ENCODE results near the gene CPSF2. TPM values are rescaled to one million over a fixed set of nuclear protein-coding genes. Genes with fewer than 3 reads are reported as not detected.

The CPSF2 gene
- total and polyA plus RNA-seq, 7 donors: 6.0 to 41.8 (median 22.4) TPM

DNA sequence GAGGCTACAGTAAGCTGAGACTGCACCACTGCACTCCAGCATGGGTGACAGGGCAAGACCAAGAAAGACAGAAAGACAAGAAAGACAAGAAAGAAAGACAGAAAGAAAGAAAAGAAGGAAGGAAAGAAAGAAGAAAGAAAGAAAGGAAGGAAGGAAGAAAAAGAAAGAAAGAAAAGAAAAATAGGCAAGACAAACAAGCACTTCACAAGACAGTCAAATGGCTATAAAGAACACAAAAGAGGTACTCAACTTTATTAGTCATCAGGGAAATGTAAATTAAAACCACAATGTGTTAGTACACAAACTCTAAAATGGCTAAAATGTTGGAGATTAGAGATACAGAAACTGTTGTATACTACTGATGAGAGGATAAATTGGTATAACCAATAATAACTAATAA lies 22.0 kb upstream of the CPSF2 start:
- Histone ChIP-seq H3K36me3 (peaks cover 3 to 16% (median 4%) of the 10 kb centered on the region in 4 donors), H3K27ac (no peak overlapping the region), H3K4me3 (no peak overlapping the region), H3K9me3 (no peaks in the 10 kb centered on the region), H3K4me1 (peaks cover 0 to 32% (median 24%) of the 10 kb centered on the region in 4 donors), H3K27me3 (no peaks in the 10 kb centered on the region)
- TF ChIP-seq EP300 (IDR thresholded peaks at IDR 0.05): no peak
- TF ChIP-seq, protein P1, sequence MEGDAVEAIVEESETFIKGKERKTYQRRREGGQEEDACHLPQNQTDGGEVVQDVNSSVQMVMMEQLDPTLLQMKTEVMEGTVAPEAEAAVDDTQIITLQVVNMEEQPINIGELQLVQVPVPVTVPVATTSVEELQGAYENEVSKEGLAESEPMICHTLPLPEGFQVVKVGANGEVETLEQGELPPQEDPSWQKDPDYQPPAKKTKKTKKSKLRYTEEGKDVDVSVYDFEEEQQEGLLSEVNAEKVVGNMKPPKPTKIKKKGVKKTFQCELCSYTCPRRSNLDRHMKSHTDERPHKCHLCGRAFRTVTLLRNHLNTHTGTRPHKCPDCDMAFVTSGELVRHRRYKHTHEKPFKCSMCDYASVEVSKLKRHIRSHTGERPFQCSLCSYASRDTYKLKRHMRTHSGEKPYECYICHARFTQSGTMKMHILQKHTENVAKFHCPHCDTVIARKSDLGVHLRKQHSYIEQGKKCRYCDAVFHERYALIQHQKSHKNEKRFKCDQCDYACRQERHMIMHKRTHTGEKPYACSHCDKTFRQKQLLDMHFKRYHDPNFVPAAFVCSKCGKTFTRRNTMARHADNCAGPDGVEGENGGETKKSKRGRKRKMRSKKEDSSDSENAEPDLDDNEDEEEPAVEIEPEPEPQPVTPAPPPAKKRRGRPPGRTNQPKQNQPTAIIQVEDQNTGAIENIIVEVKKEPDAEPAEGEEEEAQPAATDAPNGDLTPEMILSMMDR (IDR thresholded peaks at IDR 0.05): no peak
- DNase-seq: no peak
- intact Hi-C loops (cut with DNase I): loop anchor here (10.0 kb wide), 1 partner anchor 595 kb away; no protein-coding TSS in a partner anchor

DNA sequence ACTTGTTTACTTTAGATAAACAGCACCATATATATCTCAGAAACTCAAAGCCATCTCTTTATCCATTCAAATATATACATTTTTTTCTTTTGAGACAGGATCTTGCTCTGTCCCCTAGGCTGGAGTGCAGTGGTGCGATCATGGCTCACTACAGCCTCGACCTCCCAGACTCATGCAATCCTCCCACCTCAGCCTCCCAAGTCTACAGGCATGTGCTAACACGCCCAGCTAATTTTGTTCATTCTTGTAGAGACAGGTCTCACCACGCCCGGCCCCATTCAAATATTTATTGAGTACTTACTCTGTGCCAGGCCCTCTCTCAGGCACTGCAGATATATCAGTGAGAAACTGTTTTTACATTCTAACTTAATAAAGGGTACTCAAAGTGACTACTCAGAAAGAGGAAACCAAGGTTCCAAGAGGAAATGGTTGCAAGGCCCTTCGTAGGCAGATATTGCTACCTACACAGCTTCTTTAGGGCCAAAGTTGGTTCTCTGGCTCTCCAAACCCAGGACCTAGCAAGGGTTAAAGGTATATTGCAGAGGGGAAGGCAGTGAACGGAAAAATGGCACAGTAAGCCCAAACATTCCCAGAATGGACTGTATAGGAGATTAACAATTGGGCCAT lies 18.3 kb upstream of the CPSF2 start:
- intact Hi-C loops (cut with DNase I): loop anchor here (10.0 kb wide), 1 partner anchor 599 kb away; no protein-coding TSS in a partner anchor
- H3K36me3 ChIP-seq: no peaks in the 10 kb centered on the region
- no peak overlapping the region for H3K4me3 ChIP-seq
- H3K27ac ChIP-seq: peak overlapping the region in 1 of 4 donors; percentile 96
- H3K27me3 ChIP-seq: no peaks in the 10 kb centered on the region
- WGBS, 2 donors: 48 to 74% methylated on average over 7 of the region's 7 CpGs
- peaks cover 0 to 37% (median 31%) of the 10 kb centered on the region in 4 donors for H3K4me1 ChIP-seq
- TF ChIP-seq EP300 (IDR thresholded peaks at IDR 0.05) (no peak), POLR2A (IDR thresholded peaks at IDR 0.05) (no peak), POLR2AphosphoS5 (IDR thresholded peaks at IDR 0.05) (no peak)
- TF ChIP-seq, protein P1 (IDR thresholded peaks at IDR 0.05): no peak
- no peaks in the 10 kb centered on the region for H3K9me3 ChIP-seq
- no peak for DNase-seq

DNA sequence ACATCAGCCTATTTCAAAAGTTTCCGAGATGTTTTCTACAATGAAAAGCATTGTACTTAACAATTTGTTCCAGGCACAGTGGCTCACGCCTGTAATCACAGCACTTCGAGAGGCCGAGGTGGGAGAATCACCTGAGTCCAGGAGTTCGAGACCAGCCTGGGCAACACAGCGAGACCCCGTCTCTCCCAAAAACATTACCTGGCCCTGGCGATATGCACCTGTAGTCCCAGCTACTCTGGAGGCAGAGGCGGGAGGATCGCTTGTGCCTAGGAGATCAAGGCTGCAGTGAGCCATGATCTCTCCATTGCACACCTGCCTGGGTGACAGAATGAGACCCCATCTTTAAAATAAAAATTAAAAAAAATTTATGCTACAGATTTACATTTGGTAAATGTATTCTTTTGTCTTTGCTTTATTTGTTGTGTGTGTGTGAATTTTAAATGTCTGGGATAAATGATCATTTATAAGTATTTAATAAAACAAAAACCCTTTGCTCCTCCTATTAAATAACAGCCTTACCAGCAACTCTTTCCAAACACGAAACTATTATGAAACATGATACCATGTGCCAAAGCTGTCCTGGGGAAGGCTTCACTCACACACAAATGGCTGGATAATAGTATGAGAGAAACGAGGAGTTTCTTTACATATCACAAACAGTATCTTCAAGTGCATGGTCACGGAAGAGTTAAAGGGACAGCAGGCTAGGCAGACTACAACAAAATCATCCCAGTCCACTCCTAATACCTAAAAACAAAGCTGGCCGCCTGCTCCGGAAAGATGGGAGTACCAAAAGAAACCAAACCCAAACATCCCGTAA lies 16.5 kb upstream of the CPSF2 start:
- peak overlapping the region; percentile 96 to 99 (median 97) for H3K27ac ChIP-seq
- H3K27me3 ChIP-seq: no peaks in the 10 kb centered on the region
- TF ChIP-seq POLR2A (IDR thresholded peaks at IDR 0.05) (no peak), EP300 (IDR thresholded peaks at IDR 0.05) (no peak), POLR2AphosphoS5 (IDR thresholded peaks at IDR 0.05) (no peak)
- TF ChIP-seq, protein P1 (IDR thresholded peaks at IDR 0.05): no peak
- no peaks in the 10 kb centered on the region for H3K9me3 ChIP-seq
- DNase-seq: no peak
- H3K4me3 ChIP-seq: peak overlapping the region; percentile 78 to 96 (median 88)
- 52 to 56% methylated on average over 16 of the region's 16 CpGs for WGBS, 2 donors
- H3K4me1 ChIP-seq: peaks cover 0 to 37% (median 30%) of the 10 kb centered on the region in 4 donors
- no peaks in the 10 kb centered on the region for H3K36me3 ChIP-seq
- intact Hi-C loops (cut with DNase I): loop anchor here (5.0 to 10.0 kb wide), 2 partner anchors 497 to 600 kb away; no protein-coding TSS in a partner anchor

DNA sequence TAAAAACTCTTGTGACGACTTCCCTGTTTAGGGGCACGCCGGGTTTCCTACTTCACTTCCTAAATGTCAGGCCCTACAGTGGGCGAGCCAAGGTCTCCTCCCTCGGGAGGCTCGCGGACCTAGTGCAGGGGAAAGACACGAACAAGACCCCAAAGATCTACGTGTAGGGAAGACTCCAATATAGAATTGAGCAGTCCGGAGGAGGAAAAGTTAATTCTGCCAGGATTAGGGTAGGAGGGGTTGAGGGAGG lies 16.0 kb upstream of the CPSF2 start:
- intact Hi-C loops (cut with DNase I): loop anchor here (2.0 to 10.0 kb wide), 4 partner anchors 15 to 601 kb away; partner anchors contain the start of genes CPSF2, NDUFB1 and TRIP11
- H3K4me3 ChIP-seq: peak overlapping the region; percentile 78 to 96 (median 88)
- H3K9me3 ChIP-seq: no peaks in the 10 kb centered on the region
- H3K27ac ChIP-seq: peak overlapping the region; percentile 96 to 99 (median 97)
- 0% methylated on average over 10 of the region's 10 CpGs for WGBS, 2 donors
- peak; percentile 82 for DNase-seq
- H3K36me3 ChIP-seq: no peaks in the 10 kb centered on the region
- TF ChIP-seq POLR2A (IDR thresholded peaks at IDR 0.05) (no peak), POLR2AphosphoS5 (IDR thresholded peaks at IDR 0.05) (no peak), EP300 (IDR thresholded peaks at IDR 0.05) (no peak)
- TF ChIP-seq, protein P1 (IDR thresholded peaks at IDR 0.05): no peak
- no peaks in the 10 kb centered on the region for H3K27me3 ChIP-seq
- H3K4me1 ChIP-seq: peaks cover 0 to 34% (median 30%) of the 10 kb centered on the region in 4 donors

Data from sigmoid colon (tissue), 7 donors.